GM19351 (cell line): ENCODE data around the gene CHEK2.
"Not testable (repeated sequence)": the region's sequence is repeated elsewhere in the genome, so short reads cannot be mapped to it uniquely, and the experiment has no call there.

Source experiments
- ATAC-seq: cut with Tn5 transposase; IDR thresholded peaks from one replicate; pipeline ENCODE4 v1.9.1; 2021; ENCODE audit warnings: mild to moderate bottlenecking, moderate library complexity; ENCODE audit not compliant: unreplicated experiment

The CHEK2 gene

DNA sequence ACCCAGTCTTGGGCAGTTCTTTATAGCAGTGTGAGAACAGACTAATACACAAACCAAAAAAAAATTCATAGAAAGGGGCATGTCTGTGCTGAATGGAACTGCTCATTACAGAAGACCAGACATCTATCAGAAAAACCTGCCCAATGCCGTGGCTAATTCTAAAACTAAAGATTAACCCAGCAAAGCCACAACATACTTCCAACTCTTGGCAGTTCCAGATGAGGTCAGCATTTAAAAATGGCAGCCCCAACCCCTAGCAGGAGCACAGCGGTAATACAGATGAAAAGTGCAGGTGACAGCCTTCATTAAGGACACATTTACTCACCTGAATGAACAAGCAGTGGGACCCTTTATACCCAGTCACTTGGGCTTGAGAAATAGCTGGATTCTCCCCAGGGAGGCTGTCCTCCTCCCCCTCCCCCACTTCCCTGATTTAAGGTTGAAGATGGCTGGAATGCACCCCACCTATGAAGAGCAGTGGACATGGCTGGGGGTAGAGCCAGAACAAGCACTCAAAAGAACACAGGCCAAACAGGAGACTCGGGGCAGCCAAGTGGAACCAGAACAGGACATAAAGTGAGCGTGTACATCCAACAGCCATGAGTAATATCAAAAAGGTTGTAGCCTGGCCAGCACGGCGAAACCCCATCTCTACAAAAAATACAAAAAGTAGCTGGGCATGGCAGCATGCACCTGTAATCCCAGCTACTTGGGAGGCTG is 48.4 kb downstream of the CHEK2 start:
- ATAC-seq, result not testable (repeated sequence)

DNA sequence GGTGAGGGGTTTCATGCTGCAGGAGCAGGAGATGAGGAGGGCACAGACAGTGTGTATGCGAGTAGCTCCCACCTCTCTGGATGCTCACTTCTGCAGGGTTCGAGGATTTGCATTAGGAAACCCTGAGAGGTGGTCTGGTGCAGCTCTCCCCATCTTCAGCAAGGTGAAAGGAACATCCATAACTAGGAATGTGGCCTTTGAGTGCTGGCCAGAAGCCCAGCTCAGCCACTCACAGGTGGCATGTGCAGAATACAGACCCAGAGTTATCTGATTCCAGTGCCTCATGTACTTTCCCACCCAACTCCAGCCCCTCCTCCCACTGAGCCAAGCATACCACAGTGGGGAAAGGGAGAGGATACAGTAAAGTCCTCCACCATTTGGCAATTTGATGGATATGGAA is 51.8 kb downstream of the CHEK2 start:
- ATAC-seq, result not testable (repeated sequence)

DNA sequence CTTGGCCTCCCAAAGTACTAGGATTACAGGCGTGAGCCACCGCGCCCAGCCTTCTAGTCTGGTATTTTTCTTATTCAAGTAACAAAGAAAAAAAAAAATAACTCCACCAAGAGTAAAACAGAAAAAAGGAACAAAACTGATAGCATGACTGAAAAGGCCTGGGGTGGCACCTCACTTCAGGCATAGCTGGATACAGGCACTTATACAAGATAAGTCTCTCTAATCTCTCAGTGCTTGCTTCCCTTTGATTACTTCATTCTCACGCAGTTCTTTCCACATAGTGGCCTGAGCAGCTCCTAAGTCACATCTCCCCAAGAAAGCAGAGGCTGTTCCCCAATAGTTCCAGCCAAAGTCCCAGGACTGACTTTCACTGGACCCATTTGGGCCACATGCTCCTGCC is 58.7 kb downstream of the CHEK2 start:
- ATAC-seq, result not testable (repeated sequence)

DNA sequence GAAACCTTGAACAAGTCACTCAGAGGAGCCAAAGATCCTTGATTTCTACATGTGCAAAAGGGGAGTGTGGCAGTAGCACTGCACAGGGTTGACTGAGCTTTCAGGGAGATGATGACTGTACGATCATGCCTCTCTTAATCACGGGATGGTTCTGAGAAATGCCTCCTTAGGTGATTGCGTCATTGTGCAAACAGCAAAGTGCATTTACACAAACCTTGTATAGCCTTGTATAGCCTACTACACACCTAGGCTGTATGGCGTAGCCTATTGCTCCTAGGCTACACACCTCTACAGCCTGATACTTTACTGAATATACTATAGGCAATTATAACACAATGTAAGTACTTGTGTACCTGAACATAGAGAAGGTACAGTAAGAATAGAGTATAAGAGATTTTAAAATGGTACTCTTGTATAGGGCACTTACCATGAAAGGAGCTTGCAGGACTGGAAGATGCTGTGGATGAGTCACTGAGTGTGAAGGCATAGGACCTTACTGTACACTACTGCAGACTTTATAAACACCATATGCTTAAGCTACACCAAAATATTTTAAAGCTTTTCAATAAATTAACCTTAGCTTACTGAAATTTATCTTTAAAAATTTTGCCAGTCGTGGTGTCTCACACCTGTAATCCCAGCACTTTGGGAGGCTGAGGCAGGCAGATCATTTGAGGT is 60.7 kb downstream of the CHEK2 start:
- not testable (repeated sequence) for ATAC-seq

DNA sequence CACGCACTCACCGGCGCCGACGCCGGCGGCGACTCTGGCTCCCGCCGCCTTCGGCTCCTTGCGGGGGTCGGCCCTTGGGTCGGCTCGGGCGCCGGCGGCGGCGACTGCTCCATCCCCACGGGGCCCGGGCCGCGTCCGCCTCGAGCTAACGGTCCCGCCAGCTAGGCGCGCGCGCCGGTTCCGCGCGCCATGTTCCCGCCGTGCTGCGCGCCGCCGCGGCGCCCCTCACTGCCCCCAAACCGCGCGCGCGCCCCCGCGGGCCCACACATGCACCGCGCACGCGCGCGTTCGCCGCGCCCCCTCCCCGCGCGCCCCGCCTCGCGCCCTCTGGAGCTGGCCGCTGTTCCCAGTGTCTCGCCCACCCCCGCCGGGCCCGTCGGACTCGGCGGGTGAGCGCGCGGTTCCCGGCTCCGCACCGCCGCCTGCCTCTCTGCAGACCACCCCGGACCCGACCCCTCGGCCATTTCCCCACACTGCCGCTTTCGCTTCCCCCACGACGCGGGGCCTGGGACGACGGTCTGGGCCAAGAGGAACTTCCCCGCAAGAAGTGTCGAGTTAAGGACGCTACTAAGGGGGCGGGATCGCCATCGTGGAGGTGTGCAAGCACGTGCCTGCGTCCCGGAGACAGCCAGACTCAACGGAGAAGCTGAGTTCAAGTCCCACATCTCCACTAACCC is 61.9 kb downstream of the CHEK2 start, which contains the start of gene TTC28:
TSS of gene TTC28 (minus strand) at position 230 of the 677 bp plus-strand sequence. CDS start at position 113, 117 bp downstream.
- not testable (repeated sequence) for ATAC-seq

DNA sequence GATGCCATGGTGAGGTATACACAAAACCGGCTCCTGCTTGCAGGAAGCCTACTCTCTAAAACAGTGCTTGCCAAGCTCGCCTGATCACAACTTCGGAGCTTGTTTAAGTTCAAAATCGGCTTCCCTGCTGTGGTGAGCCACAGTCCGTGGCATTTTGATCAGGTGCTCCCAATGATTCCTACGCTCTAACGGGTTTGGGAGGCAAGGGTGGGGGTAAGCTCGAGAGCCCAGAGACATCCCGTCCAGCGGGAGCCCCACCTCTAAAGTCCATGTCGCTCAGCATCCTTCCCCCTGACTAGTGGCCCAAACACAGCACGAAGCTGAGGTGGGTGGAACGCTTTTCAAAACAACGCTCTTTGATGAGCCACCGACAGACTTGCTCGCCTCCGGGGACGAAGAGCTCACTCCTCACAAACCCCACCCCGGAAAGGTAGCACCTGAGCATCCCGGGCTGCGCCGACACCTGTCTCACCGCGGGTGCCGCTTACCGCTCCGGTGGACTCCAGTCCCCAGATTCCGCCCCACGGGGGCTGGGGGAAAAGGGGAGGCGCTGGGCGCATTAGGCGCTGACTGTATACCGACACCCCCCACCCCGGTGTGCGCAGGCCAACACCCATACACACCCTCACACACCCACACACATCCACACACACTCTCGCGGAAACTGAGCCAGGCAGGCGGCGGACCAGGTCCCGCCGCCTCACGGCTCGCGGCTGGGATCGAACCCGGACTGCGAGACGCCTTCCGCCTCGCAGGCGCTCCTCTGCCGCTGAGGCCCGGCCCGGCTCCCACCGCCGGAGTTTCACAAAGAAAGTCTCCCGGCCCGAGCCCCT is 62.6 kb downstream of the CHEK2 start:
- not testable (repeated sequence) for ATAC-seq

DNA sequence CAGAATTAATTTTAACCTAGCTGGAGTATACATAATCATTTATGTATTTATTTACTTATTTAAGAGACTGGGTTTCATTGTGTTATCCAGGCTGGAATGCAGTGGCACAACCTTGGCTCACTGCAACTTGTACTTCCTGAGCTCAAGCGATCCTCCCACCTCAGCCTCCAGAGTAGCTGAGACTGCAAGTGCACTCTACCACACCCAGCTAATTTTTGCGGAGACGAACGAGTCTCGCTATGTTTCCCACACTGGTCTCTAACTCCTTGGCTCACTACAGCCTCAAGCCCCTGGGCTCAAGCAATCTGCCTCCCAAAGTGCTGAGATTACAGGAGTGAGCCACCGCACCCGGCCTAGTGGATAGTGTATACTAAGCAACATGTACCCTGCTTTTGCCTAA is 63.5 kb downstream of the CHEK2 start:
- ATAC-seq, result not testable (repeated sequence)

DNA sequence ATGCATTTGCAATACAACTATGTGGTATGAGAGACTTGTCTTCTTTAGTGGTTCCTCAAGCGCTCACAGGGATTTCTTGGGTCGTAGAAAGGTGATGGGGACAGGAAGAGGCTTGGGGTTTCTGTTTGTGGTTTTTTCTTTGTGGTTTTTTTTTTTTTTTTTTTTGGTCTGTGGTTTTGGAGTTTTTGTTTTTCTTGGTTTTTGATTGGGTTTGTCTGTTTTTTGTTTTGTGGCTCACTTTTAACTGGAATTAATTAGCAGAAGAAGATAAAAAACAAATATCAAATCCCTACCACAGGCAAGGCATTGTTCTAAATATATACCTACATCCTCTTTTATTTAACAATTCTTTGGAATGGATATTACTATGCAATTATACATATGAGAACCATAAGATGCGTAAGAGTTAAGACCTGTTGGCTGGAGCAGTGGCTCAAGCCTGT is 67.5 kb downstream of the CHEK2 start:
- ATAC-seq, result no peak

DNA sequence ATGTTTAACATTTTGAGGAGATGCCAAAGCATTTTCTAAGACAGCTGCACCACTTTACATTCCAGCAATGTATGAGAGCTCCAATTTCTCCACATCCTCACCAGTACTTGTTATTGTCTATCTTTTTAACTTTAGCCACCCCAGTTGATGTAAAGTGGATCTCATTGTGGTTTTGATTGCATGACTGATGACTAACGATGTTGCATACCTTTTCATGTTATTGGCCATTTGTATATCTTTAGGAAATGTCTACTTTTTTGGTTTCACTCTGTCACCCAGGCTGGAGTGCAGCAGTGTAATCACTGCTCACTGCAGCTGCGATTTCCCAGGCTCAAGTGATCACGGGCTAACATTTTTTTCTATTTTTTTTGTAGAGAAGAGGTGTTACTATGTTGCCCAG is 70.9 kb downstream of the CHEK2 start:
- no peak for ATAC-seq

DNA sequence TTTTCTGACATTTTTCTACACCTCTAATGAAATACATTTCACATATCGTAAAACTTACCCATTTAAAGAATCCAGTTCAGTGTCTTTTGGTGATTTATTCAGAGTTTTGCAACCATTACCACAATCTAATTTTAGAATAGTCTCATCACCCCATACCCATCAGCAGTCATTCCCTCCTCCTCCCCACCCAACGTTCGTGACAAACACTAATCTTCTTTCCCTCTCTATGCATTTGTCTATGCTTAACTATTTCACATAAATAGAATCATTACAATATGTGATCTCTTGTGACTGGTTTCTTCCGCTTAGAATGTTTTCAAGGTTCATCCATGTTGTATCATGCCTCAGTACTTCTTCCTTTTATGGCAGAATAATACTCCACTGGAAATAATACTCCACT is 71.5 kb downstream of the CHEK2 start:
- ATAC-seq, result no peak

DNA sequence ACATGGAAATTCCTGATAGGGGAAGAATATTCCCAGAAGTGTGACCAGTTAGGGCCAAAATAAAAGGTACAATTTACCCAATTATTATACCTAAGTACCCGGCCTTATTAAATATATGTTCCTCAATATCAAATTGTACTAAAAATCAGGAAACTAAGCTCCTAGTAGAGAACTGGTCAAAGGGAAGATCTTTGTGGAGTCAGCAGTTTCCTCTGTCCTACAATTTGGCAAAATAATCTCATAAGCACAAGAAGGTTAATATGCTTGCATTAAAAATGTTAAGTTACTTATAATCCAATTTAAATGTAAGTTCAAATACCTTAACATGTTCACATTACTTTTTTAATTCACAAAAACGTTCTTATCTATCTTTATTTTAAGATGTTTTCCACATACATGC is 72.2 kb downstream of the CHEK2 start:
- ATAC-seq, result no peak

DNA sequence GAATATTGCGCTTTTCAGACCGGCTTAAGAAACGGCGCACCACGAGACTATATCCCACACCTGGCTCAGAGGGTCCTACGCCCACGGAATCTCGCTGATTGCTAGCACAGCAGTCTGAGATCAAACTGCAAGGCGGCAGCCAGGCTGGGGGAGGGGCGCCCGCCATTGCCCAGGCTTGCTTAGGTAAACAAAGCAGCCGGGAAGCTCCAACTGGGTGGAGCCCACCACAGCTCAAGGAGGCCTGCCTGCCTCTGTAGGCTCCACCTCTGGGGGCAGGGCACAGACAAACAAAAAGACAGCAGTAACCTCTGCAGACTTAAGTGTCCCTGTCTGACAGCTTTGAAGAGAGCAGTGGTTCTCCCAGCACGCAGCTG is 78.1 kb downstream of the CHEK2 start:
- ATAC-seq, result not testable (repeated sequence)

DNA sequence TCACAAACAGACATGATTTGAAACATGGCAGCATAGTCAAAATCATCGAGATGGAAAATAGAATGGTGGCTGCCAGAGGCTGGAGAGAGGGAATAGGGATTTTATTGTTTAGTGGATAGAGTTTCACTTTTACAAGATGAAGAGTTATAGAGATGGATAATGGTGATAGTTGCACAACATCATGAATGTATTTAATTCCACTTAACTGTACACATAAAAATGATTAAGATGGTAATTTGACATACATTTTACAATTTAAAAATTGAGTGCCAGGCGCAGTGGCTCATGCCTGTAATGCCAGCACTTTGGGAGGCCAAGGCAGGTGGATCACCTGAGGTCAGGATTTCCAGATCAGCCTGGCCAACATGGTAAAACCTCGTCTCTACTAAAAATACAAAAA is 83.2 kb downstream of the CHEK2 start:
- no peak for ATAC-seq

DNA sequence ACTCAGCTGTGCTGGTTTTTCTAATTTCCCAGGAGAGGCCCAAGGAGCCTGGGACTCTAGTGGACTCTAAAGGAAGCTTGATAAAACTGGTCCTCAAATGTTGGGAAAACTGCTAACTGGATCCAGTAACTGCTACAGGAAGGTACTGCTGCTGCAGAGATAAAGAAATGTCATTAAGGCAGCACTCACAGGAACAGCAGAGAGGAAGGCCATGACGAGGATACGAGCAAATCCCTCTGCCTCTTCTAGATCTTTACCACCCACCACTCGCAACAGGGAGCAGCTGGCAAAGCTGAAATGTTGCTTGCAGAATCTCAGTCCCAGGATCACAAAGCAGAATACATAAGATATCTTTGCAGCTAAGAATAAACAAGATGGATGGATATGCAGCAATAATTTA is 85.4 kb downstream of the CHEK2 start:
- no peak for ATAC-seq

DNA sequence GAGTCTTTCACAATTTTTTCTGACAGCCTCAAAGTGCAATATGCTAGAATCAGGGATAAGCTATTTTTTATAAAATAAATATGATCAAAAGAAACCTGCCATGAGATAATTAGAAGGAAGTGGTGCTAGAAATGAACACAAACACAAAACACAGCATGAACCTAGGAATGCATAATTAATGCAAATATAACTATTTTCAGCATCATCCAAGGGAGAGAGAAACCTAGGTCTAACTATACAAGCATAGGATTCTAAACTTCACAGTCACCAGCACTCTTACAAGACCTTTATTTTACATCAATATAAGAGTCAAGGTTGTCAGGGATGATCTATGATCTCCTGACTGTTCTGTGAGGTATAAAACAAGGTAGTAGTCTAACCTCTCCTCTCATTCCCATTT is 91.2 kb downstream of the CHEK2 start:
- ATAC-seq, result no peak

DNA sequence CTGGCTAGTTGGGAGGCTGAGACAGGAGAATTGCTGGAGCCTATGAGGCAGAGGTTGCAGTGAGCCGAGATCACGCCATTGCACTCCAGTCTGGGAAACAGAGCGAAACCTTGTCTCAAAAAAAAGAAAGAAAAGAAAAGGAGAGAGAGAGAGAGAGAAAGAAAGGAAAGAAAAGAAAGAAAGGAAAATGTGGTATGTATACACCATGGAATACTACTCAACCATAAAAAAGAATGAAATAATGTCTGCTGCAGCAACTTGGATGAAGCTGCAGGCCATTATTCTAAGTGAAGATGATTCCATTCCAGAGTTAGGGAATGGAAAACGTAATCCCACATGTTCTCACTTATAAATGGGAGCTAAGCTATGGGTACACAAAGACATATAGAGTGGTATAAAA is 92.8 kb downstream of the CHEK2 start:
- ATAC-seq, result no peak

DNA sequence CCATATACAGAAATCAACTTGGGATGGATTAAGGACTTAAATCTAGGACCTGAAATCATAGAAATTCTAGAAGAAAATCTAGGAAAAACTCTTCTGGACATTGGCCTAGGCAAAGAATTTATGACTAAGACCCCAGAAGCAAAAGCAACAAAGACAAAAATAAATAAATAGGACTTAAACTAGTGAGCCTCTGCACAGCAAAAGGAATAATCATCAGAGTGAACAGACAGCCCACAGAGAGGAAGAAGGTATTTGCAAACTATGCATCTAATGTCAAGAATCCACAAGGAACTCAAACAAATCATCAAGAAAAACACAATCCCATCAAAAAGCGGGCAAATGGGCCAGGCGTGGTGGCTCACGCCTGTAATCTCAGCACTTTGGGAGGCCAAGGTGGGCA is 94.4 kb downstream of the CHEK2 start:
- ATAC-seq, result no peak

DNA sequence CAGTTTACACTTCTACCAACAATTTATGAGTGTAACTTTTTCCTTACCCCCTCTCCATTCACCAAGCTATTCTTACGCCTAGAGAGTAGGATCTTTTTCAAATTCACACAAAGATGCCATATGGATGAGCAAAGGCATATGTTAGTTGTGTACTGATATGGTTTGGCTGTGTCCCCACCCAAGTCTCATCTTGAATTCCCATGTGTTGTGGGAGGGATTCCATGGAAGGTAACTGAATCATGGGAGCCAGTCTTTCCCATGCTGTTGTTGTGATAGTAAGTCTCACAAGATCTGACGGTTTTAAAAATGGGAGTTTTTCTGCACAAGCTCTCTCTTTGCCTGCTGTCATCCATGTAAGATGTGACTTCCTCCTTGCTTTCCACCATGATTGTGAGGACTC is 102.3 kb downstream of the CHEK2 start:
- no peak for ATAC-seq
